Body of pancreas (tissue), 4 donors: ENCODE data around the gene THBS3.

ENCODE experiments used
- POLR2A ChIP-seq, 3 donors: fragments of 450-650 bp; IDR thresholded peaks; one replicate each; pipeline ENCODE4 v1.6.1; 2016; ENCODE audit warnings: antibody characterized with exemption in 3 of 3, mild to moderate bottlenecking in 2 of 3
- TF ChIP-seq, protein P1 (sequence below), 7 experiments: fragments of 450-650 bp in 4 of 7; fragments of 200-600 bp in 3 of 7; sonication (generic) in 3 of 7; IDR thresholded peaks; one replicate each; pipeline ENCODE4 v1.5.1; 2016 to 2019; ENCODE audit warnings: antibody characterized with exemption in 7 of 7

DNA sequence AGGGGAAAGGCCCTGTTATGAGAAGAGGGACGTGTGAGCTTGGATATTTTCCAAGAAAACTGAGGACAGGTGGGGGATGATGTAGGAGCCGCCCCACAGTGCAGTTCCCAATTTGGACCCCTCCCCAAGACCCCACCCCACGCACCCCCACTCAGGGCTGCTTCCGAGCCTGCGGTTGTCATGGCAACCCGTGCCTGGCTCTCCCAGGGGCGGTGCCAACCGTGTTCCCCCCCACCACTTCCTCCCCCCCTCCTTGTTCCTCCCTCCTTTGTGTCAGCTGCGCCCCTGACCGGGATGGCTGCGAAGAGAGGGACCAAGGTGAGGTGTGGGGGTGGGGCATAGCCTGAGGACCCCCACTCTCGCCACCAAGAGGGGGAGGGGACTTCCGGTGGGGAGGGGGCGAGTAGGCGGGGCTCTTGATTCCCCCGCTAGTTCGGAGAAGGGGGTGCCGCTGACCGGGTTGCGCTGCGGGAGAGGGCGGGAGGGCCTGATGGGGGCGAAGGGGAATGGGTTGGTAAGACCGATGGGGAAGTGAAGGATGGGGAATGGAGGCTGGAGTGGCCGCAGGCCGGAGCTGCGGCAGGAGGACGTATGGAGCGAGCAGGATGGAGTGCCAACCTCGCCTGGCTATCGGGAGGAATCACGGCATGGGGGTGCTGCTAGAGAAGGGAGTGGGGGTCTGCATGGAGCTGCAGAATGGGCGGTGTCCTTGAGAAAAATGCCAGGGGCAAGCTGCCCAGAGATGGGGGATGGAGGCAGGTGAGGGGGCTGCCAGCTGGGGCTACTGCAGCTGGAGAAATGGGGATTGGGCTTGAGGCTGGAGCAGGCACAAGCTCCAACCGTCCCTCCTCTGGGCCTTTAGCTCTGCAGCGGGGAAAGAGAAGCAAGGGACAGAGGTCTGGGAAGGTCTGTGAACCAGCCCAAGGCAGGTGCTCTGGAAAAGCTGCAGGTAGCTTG lies 33.1 kb downstream of the THBS3 start:
- TF ChIP-seq, protein P1, sequence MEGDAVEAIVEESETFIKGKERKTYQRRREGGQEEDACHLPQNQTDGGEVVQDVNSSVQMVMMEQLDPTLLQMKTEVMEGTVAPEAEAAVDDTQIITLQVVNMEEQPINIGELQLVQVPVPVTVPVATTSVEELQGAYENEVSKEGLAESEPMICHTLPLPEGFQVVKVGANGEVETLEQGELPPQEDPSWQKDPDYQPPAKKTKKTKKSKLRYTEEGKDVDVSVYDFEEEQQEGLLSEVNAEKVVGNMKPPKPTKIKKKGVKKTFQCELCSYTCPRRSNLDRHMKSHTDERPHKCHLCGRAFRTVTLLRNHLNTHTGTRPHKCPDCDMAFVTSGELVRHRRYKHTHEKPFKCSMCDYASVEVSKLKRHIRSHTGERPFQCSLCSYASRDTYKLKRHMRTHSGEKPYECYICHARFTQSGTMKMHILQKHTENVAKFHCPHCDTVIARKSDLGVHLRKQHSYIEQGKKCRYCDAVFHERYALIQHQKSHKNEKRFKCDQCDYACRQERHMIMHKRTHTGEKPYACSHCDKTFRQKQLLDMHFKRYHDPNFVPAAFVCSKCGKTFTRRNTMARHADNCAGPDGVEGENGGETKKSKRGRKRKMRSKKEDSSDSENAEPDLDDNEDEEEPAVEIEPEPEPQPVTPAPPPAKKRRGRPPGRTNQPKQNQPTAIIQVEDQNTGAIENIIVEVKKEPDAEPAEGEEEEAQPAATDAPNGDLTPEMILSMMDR (IDR thresholded peaks at IDR 0.05): no peak
- no peak for TF ChIP-seq POLR2A (IDR thresholded peaks at IDR 0.05)
